Astrocyte of the hippocampus (primary cell): Measurements from ENCODE around the gene DRG2.

Source experiments
- DNase-seq: peaks from one replicate; pipeline ENCODE4 v3.0.0; 2011; ENCODE audit warnings: low read depth, low spot score

Gene DRG2

DNA sequence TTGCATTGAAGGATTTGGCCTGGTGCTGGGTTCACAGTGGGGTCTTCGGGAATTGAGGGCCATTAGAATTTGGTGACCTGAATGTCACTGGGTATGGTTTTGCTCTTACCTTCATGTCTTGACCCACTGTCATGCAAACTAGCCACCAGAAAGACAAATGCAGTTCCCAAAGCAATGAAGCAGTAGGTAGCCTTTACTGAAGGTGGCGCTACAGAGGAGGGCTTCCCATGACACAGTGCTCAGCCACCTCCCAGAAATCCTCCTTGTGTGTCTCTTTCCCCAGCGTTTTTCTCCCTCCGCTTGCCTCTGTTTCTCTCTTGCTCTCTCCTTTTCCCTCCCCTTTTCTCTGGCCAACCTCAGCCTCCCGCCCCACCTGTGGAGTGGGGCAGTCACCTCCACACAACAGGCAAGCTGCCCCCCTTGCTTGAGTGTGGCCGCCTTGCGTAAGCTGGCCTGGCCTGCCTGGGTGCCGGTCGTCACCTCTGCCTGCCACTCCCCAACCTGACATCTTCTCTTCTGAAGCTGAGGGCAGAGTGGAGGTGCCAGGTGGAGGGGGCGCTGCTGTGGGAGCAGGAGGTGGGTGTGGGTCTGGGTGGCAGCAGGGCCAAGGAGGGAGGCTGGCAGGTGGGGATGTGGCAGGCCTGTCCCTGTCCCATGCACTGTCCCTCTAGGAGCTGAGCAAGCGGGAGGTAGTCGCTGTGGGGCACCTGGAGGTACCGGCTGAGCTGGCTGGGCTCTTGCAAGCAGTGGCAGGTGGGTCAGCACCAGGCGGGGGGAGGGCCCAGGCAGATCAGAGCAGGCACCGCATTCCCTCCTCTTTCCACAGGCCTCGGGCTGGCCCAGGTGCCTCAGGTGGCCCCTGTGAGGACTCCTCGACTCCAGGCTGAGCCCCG, 55.5 kb downstream of the DRG2 start:
- no peak for DNase-seq

GRCh38 chr17:18144261-18144660, 56.5 kb downstream of the DRG2 start:
- DNase-seq = no peak

GRCh38 chr17:18144855-18145254, 57.1 kb downstream of the DRG2 start:
- DNase-seq = no peak

- no peak for DNase-seq
These were observed 58.1 kb downstream of the DRG2 start for GRCh38 chr17:18145811-18146210.

- DNase-seq = no peak
These were observed 58.5 kb downstream of the DRG2 start for GRCh38 chr17:18146259-18146658.

DNA sequence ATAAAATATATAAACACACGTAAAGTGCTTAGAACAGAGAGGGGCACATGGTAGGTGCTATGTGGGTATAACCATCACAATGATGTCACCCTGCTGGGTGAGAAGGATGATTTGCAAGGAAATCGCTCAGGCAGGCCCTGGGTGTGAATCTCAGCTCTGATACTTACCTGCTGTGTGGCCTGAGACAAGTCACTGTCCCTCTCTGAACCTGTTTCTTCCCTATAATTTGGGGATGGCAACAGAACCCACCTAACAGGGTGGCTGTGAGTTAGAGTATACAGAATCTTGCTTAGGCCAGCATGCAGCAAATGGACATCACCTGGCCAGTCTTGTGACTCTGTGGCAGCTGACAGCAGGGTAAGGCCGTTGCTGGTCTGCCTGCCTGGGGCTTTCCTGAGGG, 59.2 kb downstream of the DRG2 start:
- DNase-seq = no peak

- DNase-seq = no peak
These were observed 60.8 kb downstream of the DRG2 start for GRCh38 chr17:18148586-18148985.

DNA sequence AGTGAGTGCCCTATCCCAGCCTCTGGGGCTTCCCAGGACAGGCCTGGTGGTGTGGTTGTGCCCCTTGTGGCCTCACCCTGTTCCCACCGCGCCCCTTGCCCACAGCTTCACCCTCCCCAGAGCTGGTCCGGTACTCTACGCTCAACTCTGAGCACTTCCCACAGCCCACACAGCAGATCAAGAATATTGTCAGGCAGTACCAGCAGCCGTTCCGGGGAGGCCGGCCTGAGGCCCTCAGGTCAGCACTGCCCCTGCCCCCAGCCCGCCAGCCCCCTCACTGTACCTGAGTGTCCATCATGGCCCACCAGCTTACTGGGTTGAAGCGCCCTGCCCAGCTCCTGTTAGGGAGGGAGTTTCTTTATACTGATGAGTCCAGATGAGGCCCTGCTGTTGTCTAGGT, 63.5 kb downstream of the DRG2 start:
- no peak for DNase-seq

GRCh38 chr17:18155179-18155578, 67.4 kb downstream of the DRG2 start:
- no peak for DNase-seq

- no peak for DNase-seq
These were observed 68.6 kb downstream of the DRG2 start for GRCh38 chr17:18156171-18156975.

DNA sequence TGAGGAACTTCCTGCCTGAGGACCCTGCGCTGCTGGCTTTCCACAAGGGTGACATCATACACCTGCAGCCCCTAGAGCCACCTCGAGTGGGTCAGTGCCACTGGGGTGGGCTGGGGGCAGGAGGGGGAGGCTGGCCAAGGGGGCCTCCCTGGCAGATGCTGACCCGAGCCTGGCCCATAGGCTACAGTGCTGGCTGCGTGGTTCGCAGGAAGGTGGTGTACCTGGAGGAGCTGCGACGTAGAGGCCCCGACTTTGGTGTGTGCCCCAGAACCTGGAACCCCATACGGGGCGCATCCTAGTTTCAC, 69.2 kb downstream of the DRG2 start:
- no peak for DNase-seq
